ENCODE results near the gene DCANP1.

Gene DCANP1

GRCh38 chr5:135461481-135462151 is 14.5 kb upstream of the DCANP1 start:
- TF ChIP-seq CTCF (conservative IDR thresholded peaks at IDR 0.05; ENCODE audit: low read depth, low read length) = no peak
- H3K4me3 ChIP-seq (ENCODE audit: low read depth, low read length) = no peak overlapping the region

DNA sequence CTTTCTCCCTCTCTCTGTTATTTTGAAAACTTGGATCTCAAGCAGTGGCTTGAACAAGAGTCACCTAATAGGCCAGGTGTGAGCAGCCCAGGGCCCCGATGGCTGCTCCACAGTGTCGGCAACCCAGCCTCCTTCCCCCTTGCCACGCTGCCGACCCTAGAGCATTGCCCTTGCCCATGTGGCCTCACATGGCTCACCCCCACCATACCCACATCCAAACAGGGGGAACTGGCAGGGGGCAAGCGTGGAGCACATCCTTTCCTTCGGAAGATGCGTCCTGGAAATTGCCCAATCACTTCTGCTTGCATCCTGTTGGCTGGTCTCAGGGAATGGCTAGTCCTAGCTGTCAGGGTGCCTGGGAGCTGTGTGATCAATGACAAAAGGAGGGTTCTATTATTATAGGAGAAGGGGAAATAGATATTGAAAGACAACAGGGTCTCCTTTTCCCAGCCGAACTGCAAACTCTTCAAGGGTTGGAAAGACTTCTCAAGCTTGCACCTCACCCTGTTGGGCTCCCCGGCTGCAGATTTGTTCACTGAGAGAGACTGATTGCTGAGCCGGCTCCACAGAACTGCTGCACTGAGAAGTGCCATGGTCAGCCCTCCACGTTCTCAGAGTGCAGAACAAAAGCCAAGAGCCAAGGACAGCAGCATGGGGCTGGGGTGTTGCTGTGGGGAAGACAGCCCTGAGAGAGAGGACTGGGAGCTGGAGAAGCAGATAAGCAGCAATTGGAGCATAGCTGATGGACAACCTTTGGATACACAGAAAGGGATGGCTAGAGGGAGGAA is 13.3 kb upstream of the DCANP1 start:
- no peak overlapping the region for H3K4me3 ChIP-seq (ENCODE audit: low read depth, low read length)
- no peak for DNase-seq (ENCODE audit: low read depth)
- TF ChIP-seq CTCF (conservative IDR thresholded peaks at IDR 0.05; ENCODE audit: low read depth, low read length) = no peak

More at GRCh38 chr5:135461481-135462151, 14.5 kb upstream of the DCANP1 start:
- no peak for DNase-seq (ENCODE audit: low read depth)

GRCh38 chr5:135458921-135459331 is 11.8 kb upstream of the DCANP1 start:
- peak; percentile 76 for DNase-seq (ENCODE audit: low read depth)
- TF ChIP-seq CTCF (conservative IDR thresholded peaks at IDR 0.05; ENCODE audit: low read depth, low read length) = no peak
- H3K4me3 ChIP-seq (ENCODE audit: low read depth, low read length) = no peak overlapping the region

GRCh38 chr5:135458356-135458755 is 11.2 kb upstream of the DCANP1 start:
- peak; percentile 20 for DNase-seq (ENCODE audit: low read depth)
- H3K4me3 ChIP-seq (ENCODE audit: low read depth, low read length) = no peak overlapping the region
- TF ChIP-seq CTCF (conservative IDR thresholded peaks at IDR 0.05; ENCODE audit: low read depth, low read length) = no peak

DNA sequence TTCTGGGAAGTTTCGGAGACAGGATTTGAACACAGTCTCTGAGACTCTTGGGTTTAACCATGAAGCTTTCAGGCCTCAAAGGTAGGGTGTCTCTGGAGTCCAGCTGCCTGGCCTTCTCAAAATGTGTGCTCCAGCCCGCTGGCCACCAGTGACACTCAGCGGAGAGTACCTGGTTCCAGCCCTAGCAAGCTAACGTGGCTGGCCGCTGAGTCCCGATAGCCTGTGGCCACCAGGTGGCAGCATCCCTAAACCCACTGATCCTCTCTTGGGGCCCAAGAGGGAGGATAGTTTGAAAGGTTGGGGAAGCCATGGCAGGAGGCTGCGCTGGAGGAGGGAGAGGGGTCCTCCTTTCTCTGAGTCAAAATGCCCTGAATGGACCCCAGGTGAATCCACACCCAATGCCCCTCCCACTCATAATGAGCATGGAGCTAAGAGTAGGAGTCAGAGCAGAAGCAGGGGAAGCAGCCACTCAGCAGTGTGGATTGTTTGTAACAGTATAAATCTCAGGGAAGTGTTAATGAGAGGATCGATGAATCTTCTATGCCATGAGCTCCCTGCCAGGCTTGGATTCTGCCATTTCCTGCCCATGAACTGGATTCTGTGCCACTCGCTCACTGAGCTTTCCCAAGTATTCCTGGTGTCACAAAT is 10.4 kb upstream of the DCANP1 start:
- peak; percentile 84 for TF ChIP-seq CTCF (conservative IDR thresholded peaks at IDR 0.05; ENCODE audit: low read depth, low read length)
- H3K4me3 ChIP-seq (ENCODE audit: low read depth, low read length) = no peak overlapping the region
- DNase-seq (ENCODE audit: low read depth) = peak; percentile 66

DNA sequence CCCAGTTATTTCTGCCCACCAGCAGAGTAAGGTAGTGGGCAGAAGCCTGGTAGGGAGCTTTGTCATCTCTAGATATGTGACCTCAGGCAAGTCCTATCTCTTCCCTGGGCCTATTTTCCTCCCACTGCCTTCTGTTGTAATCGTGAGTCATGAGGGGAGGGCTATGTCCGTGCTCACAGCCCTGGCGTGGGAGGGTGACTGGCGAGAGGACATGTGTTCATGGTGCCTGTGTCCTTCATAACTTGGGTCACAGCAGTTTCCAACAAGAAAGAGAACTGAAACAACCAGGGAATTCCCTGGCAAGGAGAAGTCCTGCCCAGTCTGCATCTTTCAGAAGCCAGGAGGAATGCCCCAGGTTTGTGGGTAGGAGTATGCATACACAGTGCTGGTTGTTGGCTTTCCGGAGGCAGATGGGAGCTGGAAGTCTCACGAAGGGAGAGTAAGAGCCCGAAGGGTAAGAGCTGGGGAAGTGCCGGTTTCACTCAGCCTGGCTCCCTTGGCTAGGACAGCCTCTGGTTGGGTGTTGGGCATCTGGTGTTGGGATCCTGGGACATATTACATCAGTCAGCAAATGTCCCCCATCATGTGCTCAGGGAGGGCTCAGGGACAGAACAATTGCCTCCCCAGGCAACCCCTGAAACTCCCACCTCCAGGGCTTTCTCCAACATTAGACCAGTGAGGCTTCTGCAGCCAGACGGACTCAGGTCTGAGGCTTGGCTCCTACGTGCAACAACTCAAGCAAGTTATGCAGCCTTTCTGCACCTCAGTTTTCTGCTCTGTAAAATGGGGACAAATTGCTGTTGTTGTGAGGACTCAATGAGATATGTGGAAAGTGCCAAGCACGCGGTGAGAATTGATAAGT is 9.3 kb upstream of the DCANP1 start:
- TF ChIP-seq CTCF (conservative IDR thresholded peaks at IDR 0.05; ENCODE audit: low read depth, low read length) = no peak
- H3K4me3 ChIP-seq (ENCODE audit: low read depth, low read length) = no peak overlapping the region
- DNase-seq (ENCODE audit: low read depth) = peak; percentile 63

Measured in choroid plexus epithelial cell (primary cell).